GM13976 (cell line): Measurements from ENCODE around the gene BEND6.
"Not testable (repeated sequence)": the region's sequence is repeated elsewhere in the genome, so short reads cannot be mapped to it uniquely, and the experiment has no call there.

Experiments
- DNase-seq: peaks from one replicate; pipeline ENCODE4 v3.0.0; 2012; ENCODE audit warnings: low spot score
- in situ Hi-C: fragments of 300-500 bp; cut with MboI; formaldehyde crosslinking; loops from one replicate; pipeline ENCODE4 v1.12.0; 2022; ENCODE audit warnings: low sequenced_read_pairs, mixed read lengths, inconsistent platforms; ENCODE audit not compliant: unreplicated experiment
- TF ChIP-seq, protein P1 (sequence below): IDR thresholded peaks from 2 replicates; pipeline ENCODE4 v1.5.1; 2012; ENCODE audit warnings: borderline replicate concordance, mild to moderate bottlenecking; ENCODE audit not compliant: insufficient read depth; ENCODE audit errors: extremely low read depth, missing control alignments, control extremely low read depth

BEND6 gene

DNA sequence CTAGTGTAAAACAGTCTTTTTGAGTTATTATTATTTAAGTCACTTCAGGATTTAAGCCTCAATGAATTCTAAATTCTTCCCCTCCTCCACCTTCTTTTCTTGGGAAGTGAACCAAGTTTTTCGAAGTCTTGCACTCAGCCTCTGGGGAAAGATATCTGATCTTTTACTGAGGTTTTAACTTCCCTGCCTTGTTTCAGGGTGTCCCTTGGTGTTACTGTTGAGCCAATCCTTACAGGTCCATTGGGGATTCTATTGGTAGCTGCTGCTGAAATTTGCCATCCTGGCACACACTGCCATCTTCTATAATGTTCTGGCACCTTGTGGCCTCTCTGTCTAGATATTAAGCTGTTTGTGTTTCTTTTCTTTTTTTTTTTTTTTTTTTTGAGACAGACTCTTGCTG lies 31.7 kb downstream of the BEND6 start:
- TF ChIP-seq, protein P1, sequence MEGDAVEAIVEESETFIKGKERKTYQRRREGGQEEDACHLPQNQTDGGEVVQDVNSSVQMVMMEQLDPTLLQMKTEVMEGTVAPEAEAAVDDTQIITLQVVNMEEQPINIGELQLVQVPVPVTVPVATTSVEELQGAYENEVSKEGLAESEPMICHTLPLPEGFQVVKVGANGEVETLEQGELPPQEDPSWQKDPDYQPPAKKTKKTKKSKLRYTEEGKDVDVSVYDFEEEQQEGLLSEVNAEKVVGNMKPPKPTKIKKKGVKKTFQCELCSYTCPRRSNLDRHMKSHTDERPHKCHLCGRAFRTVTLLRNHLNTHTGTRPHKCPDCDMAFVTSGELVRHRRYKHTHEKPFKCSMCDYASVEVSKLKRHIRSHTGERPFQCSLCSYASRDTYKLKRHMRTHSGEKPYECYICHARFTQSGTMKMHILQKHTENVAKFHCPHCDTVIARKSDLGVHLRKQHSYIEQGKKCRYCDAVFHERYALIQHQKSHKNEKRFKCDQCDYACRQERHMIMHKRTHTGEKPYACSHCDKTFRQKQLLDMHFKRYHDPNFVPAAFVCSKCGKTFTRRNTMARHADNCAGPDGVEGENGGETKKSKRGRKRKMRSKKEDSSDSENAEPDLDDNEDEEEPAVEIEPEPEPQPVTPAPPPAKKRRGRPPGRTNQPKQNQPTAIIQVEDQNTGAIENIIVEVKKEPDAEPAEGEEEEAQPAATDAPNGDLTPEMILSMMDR, result no peak
- DNase-seq, result no peak
- in situ Hi-C loops, result no loop called here

DNA sequence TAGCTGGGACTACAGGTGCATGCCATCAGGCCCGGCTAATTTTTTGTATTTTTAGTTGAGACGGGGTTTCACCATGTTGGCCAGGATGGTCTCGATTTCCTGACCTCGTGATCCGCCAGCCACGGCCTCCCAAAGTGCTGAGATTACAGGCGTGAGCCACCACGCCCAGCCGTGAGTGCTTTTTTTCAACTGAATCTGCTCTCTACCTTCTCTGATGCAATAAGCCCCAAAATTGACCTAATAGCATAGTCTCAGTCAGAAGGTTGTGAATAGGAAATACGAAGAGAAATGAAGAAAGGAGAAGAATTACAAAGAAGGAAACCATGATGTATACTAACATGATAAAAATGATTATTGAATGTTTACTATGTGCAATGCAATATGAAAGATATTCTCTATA lies 33.2 kb downstream of the BEND6 start:
- TF ChIP-seq, protein P1, result no peak
- DNase-seq, result no peak
- in situ Hi-C loops, result no loop called here

DNA sequence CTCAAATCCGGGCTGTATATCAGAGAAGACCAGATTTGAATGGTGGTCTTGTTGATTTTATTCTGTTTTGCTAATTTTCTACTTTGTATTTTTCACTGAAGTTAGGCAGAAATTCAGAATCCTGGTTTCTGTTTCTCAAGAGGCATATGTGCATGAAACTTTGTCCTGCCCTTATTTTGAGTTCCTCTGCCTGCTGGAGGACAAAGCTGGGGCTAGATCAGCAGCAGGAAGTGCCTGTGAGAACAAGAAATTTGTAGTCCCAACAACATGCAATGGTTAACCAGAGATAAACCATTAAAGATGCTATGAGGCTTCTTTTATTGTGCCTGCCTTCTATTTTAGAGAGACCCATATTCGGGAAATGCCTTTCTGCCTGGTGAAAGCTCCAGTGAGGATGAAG lies 37.1 kb downstream of the BEND6 start:
- no peak for DNase-seq
- TF ChIP-seq, protein P1, result no peak
- in situ Hi-C loops, result no loop called here

DNA sequence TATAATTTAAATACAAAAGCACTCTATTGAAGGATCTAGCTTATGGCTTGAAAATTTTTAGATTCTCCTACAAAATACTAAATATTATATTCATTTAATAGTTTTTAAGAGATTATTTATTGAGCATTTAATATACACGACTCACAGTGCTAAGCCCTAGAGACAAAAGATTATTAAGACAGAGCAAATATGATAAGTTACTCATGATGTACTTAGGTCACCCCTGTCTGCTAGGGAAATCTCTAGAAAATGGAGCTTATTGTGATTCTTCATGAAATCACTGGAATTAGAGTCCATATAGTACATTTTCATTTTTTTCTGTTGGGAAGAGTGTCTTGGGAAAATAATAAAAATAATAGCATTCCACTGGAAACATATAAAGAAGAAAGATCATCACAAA lies 37.8 kb downstream of the BEND6 start:
- DNase-seq, result no peak
- in situ Hi-C loops, result no loop called here
- TF ChIP-seq, protein P1, result no peak

DNA sequence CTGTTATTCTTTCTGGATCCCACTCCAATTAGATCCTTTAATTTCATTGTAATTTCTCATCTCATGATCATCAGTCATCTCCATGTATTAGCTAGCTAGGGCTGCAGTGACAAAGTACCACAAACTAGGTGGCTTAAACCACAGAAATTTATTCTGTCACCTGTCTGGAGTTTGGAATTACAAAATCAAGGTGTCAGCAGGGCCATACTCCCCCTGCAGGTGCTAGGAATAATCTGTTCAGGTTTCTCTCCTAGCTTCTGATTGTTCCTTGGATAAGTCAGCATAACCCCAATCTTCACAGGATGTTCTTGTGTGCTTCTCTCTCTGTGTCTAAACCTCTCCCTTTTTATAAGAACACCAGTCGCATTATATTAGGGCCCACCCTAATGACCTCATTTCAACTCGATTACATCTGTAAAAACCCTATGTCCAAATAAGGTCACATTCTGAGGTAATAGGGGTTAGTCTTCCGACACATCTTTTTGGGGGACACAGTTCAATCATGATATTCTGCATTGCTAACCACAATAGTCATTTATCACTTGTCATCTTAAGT lies 40.5 kb downstream of the BEND6 start:
- in situ Hi-C loops, result no loop called here
- no peak for DNase-seq
- TF ChIP-seq, protein P1, result no peak

DNA sequence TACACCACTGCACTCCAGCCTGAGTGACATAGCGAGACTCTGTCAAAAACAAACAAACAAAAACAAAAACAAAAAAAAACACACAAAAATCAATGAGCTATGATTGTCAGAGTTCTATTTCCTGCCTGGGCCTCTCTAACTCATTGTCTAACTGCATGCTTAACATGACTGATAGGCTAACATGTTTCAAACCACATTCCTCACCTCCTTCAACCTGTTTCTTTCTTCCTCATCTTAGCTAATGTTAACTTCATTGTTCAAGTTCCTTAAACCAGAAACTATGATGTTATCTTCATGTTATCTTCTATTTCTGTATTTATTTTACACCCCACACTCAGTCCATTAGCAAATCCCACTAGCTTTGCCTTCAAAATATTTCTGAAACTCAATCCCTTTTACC lies 41.5 kb downstream of the BEND6 start:
- DNase-seq, result no peak
- TF ChIP-seq, protein P1, result no peak
- in situ Hi-C loops, result no loop called here

DNA sequence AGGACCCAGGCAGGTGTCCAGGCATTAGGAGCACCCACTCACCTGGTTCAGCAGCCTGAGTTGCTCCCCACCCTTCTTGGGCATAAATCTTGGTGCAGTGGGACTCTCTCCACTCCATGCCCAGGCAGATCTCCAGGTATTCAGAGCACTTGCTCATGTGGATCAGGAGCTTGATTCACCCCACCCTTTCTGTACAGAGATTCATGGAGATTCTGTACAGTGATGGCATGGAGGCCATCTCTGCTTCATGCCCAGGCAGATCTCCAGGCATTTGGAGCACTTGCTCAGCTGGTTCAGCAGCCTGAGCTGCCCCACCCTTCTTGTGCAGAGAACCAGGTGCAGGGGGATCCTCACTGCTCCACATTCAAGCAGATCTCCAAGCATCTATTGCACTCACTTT lies 44.1 kb downstream of the BEND6 start:
- TF ChIP-seq, protein P1, result no peak
- in situ Hi-C loops, result no loop called here
- DNase-seq, result no peak

DNA sequence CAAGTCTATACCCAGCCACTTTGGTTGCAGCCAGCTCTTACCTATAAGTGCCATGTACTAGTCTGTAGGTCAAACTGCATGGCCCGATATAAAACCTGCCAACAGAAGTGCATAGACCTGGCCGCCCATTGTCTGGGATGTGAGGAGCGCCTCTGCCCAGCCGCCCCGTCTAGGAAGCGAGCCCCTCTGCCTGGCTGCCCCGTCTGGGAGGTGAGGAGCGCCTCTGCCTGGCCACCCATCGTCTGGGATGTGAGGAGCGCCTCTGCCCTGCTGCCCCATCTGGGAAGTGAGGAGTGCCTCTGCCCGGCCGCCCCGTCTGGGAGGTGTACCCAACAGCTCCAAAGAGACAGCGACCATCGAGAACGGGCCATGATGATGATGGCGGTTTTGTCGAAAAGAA lies 44.8 kb downstream of the BEND6 start:
- in situ Hi-C loops, result loop anchor here (25.0 kb wide), 1 partner anchor 87 kb away; no protein-coding TSS in a partner anchor
- DNase-seq, result not testable (repeated sequence)
